ENCODE data around the gene MAPK13. TPM values are rescaled to one million over a fixed set of nuclear protein-coding genes. Genes with fewer than 3 reads are reported as not detected.

The MAPK13 gene
- total RNA-seq, 4 donors from 2014 or later, result 0.26 to 10.9 (median 3.0) TPM

GRCh38 chr6:36104836-36105235, 25.5 kb upstream of the MAPK13 start:
- no peak overlapping the region for H3K4me3 ChIP-seq
- intact Hi-C loops (cut with DNase I; ENCODE audit: low total_unique reads), result no loop called here
- no peaks in the 10 kb centered on the region for H3K4me1 ChIP-seq
- H3K27ac ChIP-seq, result no peak overlapping the region
- no peaks in the 10 kb centered on the region for H3K36me3 ChIP-seq
- H3K27me3 ChIP-seq, result no peaks in the 10 kb centered on the region
- H3K9me3 ChIP-seq, result no peaks in the 10 kb centered on the region
- no peak for TF ChIP-seq CTCF (IDR thresholded peaks at IDR 0.05)
- no peak for TF ChIP-seq POLR2A (IDR thresholded peaks at IDR 0.05)
- no peak for DNase-seq

GRCh38 chr6:36109092-36109491, 21.2 kb upstream of the MAPK13 start:
- no peak for DNase-seq
- H3K27ac ChIP-seq, result no peak overlapping the region
- H3K4me3 ChIP-seq, result no peak overlapping the region
- H3K9me3 ChIP-seq, result no peaks in the 10 kb centered on the region
- no peaks in the 10 kb centered on the region for H3K27me3 ChIP-seq
- H3K4me1 ChIP-seq, result no peaks in the 10 kb centered on the region
- TF ChIP-seq POLR2A (IDR thresholded peaks at IDR 0.05), result no peak
- no peak for TF ChIP-seq CTCF (IDR thresholded peaks at IDR 0.05)
- intact Hi-C loops (cut with DNase I; ENCODE audit: low total_unique reads), result no loop called here
- no peaks in the 10 kb centered on the region for H3K36me3 ChIP-seq

- no peak overlapping the region for H3K4me3 ChIP-seq
- no peak for DNase-seq
- intact Hi-C loops (cut with DNase I; ENCODE audit: low total_unique reads), result no loop called here
- H3K9me3 ChIP-seq, result no peaks in the 10 kb centered on the region
- no peak overlapping the region for H3K27ac ChIP-seq
- no peaks in the 10 kb centered on the region for H3K27me3 ChIP-seq
- no peaks in the 10 kb centered on the region for H3K4me1 ChIP-seq
- TF ChIP-seq CTCF (IDR thresholded peaks at IDR 0.05), result no peak
- TF ChIP-seq POLR2A (IDR thresholded peaks at IDR 0.05), result no peak
- no peaks in the 10 kb centered on the region for H3K36me3 ChIP-seq
Measured at GRCh38 chr6:36110050-36110449, 20.3 kb upstream of the MAPK13 start.

- DNase-seq, result no peak
- Histone ChIP-seq H3K4me3 (no peak overlapping the region), H3K36me3 (no peaks in the 10 kb centered on the region), H3K27ac (no peak overlapping the region), H3K27me3 (no peaks in the 10 kb centered on the region), H3K4me1 (no peaks in the 10 kb centered on the region), H3K9me3 (no peaks in the 10 kb centered on the region)
- TF ChIP-seq POLR2A (IDR thresholded peaks at IDR 0.05), result no peak
- no peak for TF ChIP-seq CTCF (IDR thresholded peaks at IDR 0.05)
- intact Hi-C loops (cut with DNase I; ENCODE audit: low total_unique reads), result no loop called here
Measured at GRCh38 chr6:36110863-36111262, 19.4 kb upstream of the MAPK13 start.

- H3K36me3 ChIP-seq, result no peaks in the 10 kb centered on the region
- intact Hi-C loops (cut with DNase I; ENCODE audit: low total_unique reads), result no loop called here
- TF ChIP-seq POLR2A (IDR thresholded peaks at IDR 0.05), result no peak
- no peak for TF ChIP-seq CTCF (IDR thresholded peaks at IDR 0.05)
- no peak overlapping the region for H3K27ac ChIP-seq
- no peaks in the 10 kb centered on the region for H3K27me3 ChIP-seq
- H3K4me3 ChIP-seq, result no peak overlapping the region
- H3K9me3 ChIP-seq, result no peaks in the 10 kb centered on the region
- no peaks in the 10 kb centered on the region for H3K4me1 ChIP-seq
- DNase-seq, result no peak
Measured at GRCh38 chr6:36111526-36111925, 18.8 kb upstream of the MAPK13 start.

Measured in uterus (tissue), 4 donors.